Stimulated activated CD4-positive, alpha-beta T cell treated with anti-CD3 and anti-CD28 coated beads, Interleukin-15, amount 100 ng/mL, for 1 hour (primary cell): ENCODE results near the gene RASGEF1B.
"Not testable (repeated sequence)": the region's sequence is repeated elsewhere in the genome, so short reads cannot be mapped to it uniquely, and the experiment has no call there.

Source experiments
- DNase-seq, 2 donors: peaks; one replicate each; pipeline ENCODE4 v3.0.0-alpha.2; 2020; ENCODE audit warnings: low read depth in 1 of 2, low spot score in 1 of 2

Gene RASGEF1B

DNA sequence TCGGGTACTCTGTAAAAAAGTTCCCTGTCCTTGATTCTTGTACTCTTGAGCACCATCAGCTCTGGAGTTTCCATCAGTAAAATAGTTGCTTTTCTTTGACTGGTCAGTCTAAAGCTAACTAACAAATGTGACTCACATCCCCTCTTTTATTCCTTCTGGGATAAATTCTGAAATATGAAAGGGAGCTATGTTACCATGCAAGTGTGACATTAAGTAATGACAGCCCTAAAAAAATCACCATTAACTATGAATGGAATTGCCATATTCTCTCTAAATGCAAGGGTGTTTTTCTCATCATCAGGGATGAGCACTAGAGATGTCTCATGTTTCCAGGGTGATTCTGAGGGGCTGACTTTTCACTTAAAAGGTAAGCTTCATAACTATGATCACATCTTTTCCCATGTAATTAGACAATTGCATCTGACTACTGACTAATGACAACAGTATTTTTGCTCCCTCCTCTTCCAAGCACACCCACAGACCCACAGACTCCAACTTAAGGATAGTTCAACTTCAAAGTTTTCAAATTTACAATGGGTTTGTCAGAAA lies 26.9 kb upstream of the RASGEF1B start:
- DNase-seq: no peak

DNA sequence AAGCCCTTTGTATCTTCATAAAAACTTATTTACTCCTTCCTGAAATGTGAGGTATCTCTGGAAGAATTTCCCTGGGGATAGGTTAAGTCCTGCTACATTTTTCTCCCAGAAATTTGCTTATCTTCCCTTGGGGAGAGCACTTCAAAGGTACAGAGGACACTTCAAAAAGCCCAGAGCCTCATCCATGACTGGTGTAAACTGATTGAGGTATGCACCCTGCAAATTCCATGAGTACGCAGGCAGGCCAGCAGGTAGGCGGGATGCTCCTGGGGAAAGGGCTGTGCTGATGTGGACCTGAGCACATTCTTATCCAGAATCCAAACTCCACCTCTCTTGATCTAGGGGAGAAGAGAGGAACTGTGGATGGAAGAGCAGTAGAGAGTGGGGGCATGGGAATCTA lies 26.3 kb upstream of the RASGEF1B start:
- no peak for DNase-seq

DNA sequence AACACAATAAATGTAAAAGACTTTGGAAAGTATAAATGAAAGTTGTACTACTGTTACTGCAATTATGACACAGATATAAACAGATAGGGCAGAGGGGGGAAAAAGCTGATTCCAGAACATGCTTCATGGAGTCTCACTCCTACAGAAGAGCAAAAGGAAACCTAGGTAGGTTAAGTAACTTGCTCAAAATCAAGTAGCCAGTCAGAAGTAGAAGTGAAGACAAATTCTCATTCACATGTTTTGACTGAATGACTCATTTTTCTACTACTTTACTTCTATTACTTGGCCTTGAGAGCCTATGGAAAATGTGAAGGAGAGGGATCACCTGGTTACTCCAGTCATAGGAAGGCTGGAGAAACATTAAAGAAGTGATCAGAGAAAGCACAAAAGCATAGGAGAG lies 23.6 kb upstream of the RASGEF1B start:
- DNase-seq: no peak

DNA sequence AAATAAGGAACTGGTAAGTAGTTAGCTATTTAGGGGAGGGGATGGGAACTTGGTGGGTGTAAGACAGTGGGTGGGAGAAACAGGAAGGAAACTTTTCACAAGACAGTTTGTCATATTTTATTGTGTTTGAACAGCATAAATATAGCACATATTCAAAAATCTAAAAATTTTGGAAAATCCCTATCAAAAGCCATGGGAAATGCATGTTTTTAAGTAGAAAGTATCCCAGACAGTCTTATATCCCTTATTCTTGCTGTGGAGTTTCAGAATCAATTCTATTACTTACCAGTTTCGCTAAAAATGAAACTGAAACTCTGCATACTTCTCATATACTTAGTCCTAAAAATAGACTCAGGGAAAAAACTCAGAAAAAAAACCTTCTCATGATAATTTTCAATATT lies 22.3 kb upstream of the RASGEF1B start:
- DNase-seq: no peak

DNA sequence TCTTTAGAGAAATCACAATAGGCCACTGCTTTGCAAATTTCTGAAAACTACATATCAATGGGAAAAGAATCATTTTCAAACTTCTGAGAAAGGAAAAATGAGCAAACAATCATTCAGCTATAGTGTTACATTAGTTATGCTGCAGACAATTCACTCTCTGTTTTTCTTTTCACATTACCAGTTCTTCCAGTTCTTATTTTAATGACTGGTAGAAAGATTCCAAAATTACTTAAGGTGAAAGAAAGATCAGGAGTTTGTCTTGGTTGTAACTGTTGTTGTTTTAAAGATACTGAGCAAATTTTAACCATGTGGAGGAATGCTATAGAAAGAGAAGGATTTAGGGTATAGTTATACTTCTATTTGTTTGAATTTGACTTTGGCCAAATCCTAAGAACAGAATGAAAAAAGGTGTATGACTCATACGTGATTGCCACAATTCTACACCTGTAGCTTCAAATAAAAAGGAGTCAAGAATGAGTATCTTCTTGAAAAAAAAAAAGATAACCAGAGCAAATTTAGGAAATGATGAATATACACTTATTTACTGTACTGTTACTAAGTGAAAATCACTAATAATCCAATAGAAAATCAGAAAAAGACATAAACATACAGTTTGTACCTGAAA lies 21.0 kb upstream of the RASGEF1B start:
- DNase-seq: no peak

DNA sequence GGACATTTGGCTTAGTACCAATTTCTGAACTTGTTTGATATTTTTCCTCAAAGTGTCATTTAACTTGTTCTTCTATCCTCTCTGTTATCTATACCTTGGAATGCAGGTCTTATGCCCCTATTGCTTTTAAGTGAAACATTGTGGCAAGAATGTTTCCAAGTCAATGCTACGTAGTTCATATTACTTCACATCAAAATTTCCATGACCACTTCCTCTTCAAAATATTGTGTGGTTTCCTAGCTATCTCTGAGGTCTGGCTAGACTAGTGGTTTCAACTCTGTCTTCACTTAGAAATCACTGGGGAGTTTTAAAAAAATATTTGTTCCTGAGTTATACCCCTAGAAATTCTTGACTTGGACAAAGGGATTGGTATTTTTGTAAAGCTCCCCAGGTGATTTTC lies 20.2 kb upstream of the RASGEF1B start:
- DNase-seq: no peak

DNA sequence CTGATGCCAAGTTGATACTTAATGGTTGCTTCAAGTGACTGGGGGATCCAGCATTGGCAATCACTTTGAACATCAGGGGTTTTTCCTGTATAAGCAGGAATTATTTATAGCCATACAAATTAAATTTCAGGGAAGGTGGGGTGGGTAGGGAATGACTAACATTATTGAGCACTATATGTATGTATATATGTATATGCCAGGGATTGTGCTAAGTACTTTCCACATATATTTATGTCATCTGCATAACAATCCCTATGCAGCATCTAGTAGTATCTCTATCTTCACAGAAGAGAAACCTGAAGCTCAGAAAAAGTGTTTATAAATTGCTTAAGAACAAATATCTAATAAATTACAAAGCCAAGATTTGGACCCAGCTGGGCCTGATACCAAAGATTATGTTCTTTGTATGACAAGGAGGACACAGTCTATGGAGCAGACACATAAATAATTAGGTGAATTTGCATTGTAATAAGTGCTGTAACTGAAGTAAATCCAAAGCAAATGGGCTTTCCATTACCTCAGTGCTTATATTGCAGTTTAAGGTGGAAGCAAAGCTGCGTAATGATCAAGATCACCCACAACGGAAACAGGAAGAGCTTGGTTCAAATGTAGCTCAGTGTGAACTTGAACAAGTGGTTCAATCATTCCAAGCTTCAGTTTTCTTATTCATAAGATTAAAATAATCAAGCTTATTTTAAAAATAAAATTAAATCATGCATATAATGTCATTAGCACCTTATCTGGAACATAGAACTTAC lies 18.9 kb upstream of the RASGEF1B start:
- DNase-seq: no peak

DNA sequence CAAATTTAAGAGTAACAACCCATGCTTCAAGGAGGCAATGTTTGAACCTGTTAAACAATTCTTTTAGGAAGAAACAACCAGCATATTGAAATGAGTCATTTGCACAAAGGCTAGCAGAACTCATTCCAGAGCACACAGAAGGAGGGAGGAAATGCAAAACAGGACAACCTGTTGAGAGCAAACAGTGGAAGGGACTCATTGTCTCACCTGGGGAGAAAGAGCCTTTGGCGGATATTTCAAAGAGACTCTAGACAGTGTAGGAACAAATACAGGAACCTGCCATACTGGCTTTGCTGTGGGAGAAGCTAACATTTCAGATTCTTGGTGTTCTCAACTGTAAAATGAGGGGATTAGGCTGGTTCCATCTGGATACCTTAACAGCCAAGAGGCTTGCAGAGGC lies 14.8 kb upstream of the RASGEF1B start:
- no peak for DNase-seq

DNA sequence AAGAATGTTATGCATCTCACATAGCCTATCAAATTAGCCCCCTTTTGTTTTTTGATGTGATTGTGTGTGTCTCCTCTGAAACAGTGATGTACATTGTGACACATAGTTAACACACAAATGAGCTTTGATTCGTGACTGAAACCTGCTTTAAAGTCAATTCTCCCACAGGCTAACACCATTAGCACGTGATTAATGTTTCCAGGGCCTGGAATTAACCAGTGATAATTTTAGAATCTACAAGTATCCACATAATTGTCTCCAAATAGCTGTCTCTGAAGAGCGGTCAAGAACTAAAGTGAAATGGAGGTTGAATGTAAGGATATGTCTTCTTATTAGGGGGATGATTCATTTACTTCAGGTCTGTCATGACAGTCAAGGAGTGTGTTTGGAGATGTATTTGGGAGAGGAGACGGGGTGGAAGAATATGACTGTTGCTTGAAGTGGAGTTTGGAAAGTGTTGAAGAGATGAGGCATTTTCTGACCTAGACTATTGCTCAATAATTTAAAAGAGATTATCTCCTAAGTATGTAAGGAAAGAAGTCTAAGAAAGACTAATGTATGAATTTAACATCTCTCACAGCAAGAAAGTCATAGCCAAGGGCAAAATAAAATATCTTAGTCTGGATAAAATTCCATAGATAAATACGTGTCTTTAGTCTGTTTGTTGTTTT lies 13.7 kb upstream of the RASGEF1B start:
- no peak for DNase-seq

DNA sequence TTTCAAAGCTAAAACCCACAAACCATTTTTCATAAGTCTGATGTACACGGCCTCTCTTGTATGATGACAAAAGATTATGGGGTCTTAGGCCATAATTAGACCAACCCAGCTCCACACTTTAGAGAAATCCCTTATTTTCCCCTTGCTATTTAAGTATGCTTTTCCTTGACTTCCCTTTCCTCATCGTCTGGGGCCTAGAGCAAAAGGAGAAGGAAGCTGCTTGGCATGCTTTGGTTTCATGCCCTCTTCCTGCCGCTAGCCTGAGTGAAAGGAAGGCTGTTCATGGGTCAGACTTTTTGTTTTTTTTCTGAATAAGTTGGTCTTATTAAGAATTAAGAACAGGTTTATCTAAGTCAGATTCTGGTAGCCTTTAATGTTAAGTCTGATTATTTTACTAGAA lies 10.6 kb upstream of the RASGEF1B start:
- no peak for DNase-seq

DNA sequence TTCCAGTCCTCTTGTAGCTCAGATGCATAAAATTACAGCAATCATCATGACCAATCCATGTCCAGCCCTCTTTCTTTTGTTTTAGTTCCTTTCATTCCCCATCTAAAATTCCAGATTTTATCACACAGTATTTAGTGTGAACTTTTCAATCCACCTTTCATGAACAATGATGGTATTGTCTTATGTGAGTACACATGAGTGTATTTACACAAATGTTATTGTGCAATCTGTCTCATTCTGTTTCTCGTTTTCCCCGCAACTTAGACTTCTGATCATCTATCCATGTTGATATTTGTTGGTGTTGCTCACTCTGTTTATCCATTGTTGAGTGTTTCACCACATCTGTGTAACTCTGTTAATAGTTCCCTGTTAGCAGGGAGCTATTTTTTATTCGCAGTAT lies 9.4 kb upstream of the RASGEF1B start:
- no peak for DNase-seq

DNA sequence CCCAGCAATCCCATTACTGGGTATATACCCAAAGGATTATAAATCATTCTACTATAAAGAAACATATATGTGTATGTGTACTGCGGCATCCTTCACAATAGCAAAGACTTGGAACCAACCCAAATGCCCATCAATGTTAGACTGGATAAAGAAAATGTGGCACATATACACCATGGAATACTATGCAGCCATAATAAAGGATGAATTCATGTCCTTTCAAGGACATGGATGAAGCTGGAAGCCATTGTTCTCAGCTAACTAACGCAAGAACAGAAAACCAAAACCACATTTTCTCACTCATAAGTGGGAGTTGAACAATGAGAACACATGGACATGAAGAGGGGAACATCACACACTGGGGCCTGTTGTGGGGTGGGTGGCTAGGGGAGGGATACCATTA lies 7.9 kb upstream of the RASGEF1B start:
- not testable (repeated sequence) for DNase-seq

DNA sequence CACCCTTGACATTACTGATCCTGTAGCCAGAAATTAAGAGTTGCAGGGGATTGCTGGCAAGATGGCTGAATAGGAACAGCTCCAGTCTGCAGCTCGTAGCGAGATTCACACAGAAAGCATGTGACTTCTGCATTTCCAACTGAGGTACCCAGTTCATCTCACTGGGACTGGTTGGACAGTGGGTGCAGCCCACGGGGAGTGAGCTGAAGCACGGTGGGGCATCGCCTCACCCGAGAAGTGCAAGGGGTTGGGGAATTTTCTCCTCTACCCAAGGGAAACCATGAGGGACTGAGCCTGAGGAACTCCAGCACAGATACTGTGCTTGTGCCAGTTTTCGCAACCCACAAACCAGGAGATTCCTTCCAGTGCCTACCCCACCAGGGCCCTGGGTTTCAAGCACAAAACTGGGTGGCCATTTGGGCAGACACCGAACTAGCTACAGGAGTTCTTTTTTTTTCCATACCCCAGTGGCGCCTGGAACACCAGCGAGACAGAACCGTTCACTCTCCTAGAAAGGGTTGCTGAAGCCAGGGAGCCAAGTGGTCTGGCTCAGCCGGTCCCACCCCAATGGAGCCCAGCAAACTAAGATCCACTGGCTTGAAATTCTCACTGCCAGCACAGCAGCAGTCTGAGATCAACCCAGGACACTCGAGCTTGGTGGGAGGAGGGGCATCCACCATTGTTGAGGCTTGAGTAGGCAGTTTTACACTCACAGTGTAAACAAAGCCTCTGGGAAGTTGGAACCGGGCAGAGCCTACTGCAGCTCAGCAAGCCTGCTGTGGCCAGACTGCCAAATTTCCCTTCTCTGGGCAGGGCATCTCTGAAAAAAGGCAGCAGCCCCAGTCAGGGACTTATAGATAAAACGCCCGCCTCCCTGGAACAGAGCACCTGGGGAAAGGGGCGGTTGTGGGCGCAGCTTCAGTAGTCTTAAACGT lies 1.9 kb upstream of the RASGEF1B start:
- not testable (repeated sequence) for DNase-seq

DNA sequence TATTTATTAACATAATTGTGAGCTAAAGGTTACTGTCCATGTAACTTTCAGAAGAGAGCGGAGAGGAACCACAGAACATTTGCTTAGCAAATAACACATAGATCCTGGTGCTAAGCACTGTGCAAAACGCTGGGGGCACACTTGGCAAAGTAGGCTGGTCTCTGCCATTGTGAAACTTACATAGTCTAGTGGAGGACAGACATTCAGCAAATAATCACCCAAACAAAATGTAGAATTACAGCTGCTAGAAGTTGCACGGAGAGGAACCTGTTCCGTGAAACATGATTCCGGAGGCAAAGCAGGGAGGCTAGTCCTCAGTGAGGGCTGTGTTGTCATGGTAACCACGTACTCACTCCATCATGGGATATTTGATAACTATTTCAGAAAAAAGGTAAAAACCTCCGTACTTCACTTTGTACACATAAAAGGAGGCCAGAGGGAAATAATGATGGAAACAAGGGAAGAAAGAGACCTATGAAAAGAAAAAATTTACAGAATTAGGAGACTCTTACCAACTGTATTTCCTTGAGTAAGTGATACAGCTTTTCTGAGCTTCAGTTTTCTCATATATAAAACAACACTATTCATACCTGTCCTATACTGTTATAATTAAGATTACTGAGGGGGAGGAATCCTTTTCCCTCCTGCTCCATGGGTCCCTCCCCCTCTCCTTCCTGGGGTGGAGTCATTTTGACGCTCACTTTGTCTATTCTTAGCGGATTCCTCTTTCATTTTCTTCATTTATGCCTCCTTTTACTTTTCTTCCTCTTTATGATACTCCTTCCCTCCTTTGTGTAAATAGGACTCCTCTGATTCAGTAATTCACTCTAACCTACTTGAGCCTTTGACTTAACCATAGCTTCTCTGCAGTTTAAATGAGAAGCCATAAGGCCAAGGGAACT lies 825 bp upstream of the RASGEF1B start:
- no peak for DNase-seq

DNA sequence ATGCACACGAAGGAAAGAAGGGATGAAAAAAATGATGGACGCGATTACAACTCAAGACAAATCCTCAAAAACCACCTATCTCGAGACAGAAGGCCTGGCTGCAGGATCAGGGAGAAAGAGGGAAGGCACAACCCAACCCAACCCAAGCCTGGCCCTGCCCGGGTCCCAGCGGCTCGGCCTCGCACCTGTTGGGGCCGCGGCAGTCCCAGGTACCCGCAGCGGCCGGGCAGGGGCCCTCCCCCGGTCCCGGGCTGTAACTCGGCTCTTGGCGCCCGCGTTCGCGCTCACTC lies 464 bp downstream of the RASGEF1B start:
- no peak for DNase-seq

DNA sequence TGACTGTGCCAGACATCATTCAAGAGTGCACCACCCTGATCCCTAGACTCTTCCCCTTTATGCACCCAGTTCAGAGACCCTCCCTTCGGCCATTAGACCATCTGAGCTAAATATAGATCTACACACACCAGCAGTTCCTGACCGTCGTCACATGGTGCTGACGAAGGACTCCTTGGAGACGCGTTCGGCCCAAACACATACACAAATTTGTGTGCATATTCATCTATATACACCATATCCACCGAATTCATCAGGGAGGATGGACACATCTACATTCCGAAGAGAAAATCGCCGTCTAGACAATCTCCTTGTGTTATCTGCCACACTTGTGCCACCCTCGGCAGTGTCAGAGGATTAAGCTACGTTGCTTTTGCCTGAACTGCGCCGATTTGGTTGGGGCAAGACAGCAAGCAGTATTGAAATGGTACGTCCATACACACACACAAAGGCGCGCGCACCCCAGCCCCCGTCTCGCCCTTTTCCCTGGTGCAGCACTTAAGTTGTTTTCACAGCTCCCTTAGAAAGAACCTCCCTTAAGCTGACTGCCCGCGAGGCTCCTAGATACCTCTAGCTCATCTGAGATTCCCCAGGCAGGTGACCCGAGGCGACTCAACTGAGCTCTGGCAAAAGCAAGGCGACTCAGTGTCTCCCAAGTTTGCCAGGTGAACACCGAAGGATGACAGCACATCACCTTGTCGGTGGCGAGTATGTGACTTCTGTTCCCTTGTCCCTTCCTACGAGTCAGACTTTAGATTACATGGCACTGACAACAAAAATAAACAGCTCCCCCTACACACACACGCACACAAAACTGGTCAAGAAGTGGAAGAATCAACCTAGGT lies 1.0 kb downstream of the RASGEF1B start:
- peak in 1 of 2 donors; percentile 21 for DNase-seq

DNA sequence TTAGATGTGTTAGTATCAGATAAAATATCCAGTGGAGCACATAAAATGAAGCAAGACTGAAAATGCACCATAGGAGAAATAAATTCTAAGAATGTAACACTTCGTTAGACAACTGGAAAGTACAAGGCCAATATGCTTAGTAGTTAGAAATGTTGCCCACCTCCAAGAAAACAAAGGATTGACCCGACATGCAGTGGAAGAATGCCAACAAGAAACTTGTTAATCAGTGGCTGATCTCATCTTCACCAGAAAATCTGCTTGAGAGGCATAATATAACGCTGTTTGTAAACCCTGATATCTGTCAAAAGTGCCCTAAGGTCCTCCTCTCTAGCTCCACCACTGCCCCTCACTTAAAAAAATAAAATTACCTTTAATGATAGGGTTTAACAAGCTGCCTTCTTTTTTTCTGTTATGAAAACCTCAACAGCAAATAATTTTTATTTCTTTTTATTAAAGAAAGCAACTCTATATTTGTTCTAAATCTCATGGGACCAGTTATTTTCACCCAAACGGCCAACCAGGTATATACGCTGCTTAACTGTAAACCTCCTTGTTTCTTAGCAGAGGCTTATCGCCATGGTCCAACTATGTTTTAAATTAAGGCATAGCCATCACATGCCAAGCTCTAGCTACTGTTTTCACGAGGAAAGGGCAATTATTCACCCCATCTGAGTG lies 1.8 kb downstream of the RASGEF1B start:
- no peak for DNase-seq

DNA sequence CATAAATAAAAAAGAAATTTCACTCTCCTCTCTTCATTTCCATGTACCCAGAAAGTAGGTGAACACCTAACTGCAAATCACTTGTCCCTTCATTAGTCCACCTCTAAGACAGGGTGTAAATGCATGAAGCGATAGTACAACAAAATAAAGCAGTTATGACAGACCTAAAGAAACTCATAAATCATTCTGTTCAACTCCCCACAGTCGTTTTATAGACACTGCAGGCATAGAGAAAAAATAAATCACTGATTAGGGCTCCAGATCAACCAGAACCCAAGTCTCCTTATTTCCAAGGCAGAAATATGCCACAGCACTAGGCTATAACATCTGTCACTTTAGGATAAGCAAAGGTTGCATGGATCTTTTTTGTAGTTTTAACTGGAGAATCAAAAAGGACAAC lies 3.0 kb downstream of the RASGEF1B start:
- DNase-seq: no peak

DNA sequence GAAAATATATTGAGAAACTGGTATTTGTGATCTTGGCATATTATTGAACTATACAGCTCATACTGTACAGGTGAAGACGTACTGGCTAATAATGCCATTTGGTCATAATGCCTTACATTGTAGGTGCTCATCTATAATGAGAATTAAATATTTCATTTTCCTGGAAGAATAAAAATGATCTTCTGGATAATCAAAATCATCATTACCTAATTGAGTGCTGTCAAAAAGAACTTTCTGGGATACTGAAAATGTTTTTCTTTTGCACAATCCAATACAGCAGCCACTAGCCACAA lies 4.1 kb downstream of the RASGEF1B start:
- no peak for DNase-seq
